DMS53 treated with DMSO at 0.1 percent for 48 hours (cell line): ENCODE results near the gene GOLPH3L.
"Not testable (repeated sequence)": the region's sequence is repeated elsewhere in the genome, so short reads cannot be mapped to it uniquely, and the experiment has no call there.

Experiments
- DNase-seq: peaks from one replicate; lab custom pipeline; 2025; ENCODE audit not compliant: unreplicated experiment; lab: John Stamatoyannopoulos, UW

The GOLPH3L gene

DNA sequence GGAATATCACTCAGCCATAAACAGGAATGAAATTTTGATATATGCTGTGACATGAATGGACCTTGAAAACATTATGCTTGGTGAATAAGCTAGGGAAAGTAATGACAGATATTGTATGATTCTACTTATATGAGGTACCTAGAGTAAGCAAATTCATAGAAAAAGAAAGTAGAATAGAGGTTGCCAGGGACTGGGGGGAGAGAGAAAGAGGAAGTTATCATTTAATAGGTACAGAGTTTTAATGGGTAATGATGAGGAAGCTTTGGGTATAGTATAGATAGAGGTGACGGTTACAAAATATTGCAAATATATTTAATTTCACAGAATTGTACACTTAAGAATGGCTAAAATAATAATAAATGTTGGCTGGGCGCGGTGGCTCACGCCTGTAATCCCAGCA, 36.4 kb downstream of the GOLPH3L start:
- DNase-seq = no peak

DNA sequence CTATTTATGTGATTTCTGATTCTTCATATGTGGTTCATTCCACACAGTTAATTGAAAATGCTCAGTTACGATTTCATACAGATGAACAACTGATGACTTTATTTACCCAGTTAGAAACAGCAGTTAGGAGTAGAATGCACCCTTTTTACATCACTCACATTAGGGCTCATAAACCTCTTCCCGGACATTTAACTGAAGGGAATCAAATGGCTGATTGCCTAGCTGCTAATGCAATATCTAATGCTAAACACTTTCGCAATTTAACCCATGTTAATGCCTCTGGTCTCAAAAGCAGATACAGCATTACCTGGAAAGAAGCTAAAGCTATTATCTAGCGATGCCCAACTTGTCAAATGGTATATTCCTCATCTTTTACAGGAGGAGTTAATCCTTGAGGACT, 39.9 kb downstream of the GOLPH3L start:
- DNase-seq = not testable (repeated sequence)

DNA sequence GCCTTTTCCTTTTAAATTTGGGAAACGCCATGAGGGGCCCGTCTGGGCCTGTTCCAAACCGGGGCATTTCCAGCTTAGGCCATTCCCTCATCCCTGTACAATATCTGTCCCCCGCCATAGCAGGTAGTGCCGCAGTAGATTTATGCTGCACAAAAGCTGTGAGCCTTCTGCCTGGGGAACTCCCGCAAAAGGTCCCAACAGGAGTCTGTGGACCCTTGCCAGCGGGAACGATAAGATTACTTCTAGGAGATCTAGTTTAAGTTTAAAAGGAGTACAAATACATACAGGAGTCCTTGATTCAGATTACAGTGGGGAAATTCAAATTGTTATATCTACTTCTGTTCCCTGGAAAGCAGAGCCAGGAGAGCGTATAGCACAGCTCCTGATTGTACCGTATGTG, 42.3 kb downstream of the GOLPH3L start:
- not testable (repeated sequence) for DNase-seq

DNA sequence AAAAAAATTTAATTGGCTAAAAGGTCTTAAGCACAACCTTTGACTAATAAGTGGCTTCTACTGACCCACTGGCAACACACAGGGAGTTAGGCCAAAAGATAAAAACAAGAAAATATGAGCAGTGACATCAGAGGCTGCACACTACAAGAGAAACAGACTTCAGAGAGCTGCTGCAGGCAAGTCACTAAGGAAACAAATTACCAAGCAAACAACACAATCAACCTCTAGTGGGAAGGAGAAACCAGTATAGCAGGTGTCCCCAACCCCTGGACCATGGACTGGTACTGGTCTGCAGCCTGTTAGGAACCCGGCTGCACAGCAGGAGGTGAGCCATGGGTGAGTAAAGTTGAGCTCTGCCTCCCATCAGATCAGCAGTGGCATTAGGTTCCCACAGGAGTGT, 46.8 kb downstream of the GOLPH3L start:
- peak; percentile 57 for DNase-seq

DNA sequence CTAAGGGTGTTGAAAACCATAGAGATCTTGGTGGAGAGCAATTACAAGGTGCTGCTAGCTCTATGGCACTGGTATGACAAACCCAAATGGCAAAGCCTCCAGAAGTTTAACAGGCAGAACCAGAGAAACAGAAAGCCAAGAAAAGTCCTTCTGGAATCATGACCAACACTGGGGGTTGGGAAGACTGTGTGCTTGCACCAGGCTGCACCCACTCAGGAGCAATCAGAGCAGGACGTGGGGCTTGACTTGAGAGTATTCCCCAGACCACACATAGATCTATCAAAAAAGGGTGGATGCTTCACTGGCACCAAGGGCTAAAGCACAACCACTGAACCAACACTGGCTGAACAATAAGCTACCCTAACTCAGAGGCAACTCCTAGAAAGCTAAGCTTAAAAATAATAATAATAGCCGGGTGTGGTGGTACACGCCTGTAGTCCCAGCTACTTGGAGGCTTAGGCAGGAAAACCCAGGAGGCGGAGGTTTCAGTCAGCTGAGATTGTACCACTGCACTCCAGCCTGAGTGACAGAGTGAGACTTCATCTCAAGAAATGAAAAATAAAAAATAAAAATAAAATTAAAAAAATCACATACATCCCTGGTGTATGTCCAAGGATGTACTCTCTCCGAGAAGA, 47.4 kb downstream of the GOLPH3L start:
- DNase-seq = no peak

DNA sequence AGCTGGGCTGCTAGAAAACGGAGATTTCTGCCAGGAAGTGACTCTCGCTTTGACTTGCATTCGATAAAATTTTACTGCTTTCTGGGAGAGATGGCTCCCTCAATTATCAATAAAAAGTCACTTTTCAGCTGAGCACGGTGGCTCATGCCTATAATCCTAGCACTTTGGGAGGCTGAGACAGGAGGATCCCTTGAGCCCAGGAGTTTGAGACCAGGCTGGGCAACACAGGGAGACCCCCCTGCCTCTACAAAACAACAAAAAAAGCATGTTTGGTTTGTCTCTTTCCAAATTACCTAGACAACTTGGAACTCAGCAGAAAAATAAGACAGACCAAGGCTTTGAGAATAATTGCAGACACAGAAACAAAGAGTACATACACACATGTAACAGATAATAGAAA, 54.7 kb downstream of the GOLPH3L start:
- DNase-seq = no peak

DNA sequence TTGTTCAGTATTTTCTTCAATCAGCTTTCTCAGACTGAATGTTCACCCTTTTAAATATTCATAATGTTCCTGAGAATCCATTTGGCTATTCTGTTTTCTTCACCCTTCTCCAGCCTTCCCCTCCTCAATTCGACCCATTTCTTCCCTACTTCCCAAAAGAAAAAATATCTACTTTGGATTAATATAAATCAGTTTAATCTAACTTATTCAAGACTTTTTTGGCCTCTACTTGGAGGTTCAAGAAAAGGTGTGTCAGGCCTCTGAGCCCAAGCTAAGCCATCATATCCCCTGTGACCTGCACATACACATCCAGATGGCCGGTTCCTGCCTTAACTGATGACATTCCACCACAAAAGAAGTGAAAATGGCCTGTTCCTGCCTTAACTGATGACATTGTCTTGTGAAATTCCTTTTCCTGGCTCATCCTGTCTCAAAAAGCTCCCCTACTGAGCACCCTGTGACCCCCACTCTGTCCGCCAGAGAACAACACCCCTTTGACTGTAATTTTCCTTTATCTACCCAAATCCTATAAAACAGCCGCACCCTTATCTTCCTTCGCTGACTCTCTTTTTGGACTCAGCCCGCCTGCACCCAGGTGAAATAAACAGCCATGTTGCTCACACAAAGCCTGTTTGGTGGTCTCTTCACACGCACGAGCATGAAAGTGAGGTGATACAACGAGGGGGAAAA, 55.7 kb downstream of the GOLPH3L start:
- not testable (repeated sequence) for DNase-seq

DNA sequence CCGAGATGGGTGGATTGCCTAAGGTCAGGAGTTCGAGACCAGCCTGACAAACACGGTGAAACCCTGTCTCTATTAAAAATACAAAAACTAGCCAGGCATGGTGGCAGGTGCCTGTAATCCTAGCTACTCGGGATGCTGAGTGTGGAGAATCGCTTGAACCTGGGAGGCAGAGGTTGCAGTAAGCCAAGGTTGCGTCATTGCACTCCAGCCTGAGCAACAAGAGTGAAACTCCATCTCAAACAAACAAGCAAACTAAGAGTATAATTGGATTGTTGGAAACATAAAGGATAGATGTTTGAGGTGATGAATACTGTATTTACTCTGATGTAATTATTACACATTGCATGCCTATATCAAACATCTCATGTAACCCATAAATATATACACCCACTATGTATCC, 58.5 kb downstream of the GOLPH3L start:
- DNase-seq = not testable (repeated sequence)

DNA sequence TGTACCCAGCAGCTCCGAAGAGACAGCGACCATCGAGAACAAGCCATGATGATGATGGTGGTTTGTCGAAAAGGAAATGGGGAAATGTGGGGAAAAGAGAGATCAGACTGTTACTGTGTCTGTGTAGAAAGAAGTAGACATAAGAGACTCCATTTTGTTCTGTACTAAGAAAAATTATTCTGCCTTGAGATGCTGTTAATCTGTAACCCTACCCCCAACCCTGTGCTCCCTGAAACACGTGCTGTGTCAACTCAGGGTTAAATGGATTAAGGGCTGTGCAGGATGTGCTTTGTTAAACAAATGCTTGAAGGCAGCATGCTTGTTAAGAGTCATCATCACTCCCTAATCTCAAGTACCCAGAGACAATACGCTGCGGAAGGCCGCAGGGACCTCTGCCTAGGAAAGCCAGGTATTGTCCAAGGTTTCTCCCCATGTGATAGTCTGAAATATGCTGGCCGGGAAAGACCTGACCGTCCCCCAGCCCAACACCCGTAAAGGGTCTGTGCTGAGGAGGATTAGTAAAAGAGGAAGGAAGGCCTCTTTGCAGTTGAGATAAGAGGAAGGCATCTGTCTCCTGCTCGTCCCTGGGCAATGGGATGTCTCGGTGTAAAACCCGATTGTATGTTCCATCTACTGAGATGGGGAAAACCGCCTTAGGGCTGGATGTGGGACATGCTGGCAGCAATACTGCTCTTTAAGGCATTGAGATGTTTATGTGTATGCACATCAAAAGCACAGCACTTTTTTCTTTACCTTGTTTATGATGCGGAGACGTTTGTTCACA, 61.9 kb downstream of the GOLPH3L start:
- DNase-seq = not testable (repeated sequence)

DNA sequence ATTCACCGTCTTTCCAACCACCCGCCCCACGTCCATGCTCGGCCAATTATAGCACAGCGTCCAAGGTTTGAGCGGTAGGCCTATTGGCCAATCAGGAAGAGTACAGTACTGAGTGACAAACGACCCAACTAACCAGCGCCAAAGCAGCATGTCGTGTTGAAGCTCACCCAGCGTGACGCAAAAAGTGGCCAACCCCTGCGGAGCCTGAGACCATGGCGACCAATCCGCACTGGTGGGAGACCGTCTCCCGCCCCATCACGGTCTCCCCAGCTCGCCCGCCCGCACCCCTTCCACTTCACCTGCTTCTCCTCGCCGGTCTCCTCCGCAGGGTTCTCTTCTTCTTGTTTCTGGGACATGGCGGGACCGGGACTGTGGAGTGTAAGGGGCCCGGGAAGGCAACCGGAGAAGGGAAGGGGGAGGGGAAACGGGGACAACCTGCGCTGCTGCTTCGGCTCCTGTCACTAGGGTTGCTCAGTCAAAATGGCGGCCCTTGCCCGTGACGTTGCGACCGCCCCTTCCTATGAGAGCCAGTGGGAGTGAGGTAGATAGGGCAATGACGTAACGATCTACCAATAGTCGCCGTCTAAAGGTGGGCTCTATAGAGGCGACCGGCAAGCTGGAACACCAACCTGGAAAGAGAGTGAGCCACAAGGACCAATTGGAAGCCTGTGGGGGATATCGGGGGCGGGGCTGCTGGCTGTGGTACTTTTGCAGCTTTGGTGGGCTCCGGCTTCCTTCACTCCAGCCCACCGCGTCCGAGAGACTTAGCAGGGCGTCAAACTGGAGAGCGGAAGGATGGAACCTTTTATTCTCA, 67.6 kb downstream of the GOLPH3L start, which contains the start of gene ENSA:
Gene ENSA, minus strand, starts transcription at position 498 of the 814 bp plus-strand sequence. Its CDS starts 142 bp downstream, at position 356.
- peak; percentile 98 for DNase-seq

DNA sequence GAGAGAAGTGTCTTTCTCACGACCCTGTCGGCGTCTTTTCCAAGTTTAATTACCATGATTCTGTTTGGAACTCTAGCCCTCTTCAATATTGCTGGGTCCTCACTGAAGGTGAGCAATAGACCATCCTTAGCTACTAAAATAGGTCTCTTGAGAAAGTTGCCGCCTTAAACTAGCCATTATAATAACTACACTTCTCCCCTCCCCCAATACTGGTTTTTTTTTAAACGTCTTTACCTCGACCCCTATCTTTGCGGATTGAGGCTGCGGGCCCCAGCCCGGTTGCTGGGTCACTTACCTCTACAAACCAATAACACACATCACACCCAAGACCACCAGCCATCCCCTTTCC, 68.2 kb downstream of the GOLPH3L start:
- no peak for DNase-seq

DNA sequence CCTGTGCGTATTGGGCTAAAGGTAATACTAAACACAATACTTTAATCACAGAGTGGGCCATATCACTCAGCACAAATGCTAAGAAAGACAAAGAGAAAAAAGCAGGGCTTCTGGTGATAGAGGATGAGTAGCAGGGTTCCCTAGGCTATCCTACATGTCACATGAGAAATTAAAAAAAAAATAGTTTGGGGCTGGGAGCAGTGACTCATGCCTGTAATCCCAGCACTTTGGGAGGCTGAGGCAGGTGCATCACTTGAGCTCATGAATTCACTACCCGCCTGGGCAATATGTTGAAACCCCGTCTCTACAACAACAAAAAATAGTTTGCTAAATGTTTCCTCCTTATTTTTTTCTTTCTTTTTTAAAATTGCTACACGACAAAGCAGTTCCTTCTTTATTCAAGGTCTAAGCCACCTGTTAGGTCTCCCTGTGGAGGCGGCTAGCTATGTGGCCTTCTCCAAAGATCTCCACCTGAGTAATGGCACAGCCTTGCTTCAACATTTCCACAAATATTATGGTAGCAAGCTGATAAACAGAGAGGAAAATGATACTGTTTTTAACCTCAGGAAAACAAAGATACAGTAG, 69.0 kb downstream of the GOLPH3L start:
- DNase-seq = no peak

DNA sequence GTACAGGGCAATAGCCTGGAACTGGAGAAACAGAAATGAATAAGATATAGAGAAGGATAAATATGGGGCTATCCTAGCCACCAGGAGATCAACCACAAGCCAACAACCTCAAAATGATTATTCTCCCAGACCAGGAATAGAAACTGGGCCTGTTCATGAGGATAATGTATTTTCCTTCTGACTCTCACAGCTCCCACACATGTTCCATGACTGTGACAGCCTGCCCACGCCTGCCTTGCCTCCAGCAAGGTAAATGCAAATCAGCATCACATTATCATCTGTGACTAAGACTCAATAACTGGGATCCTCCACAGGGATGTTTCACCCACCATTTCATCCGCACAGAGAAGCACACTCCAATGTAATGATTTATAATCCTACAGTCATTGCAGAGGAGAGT, 70.8 kb downstream of the GOLPH3L start:
- DNase-seq = no peak

DNA sequence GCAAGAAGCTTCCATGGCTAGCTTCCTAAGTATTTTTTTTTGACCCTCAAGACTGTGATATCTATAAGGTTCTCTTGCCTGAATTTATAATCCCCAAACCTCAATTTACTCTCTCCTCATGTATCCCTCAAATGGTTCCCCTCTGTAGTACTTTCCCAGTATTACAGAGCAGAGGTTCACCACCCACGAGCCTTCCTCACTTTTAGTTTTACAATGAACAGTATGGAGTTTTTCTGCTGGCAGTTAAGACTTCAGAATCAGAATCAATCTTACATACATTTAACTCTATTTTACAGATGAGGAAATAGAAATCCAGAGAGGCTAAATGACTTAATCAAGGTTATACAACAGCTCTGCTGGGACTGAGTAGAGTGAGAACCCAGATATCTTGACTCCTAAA, 72.4 kb downstream of the GOLPH3L start:
- not testable (repeated sequence) for DNase-seq

DNA sequence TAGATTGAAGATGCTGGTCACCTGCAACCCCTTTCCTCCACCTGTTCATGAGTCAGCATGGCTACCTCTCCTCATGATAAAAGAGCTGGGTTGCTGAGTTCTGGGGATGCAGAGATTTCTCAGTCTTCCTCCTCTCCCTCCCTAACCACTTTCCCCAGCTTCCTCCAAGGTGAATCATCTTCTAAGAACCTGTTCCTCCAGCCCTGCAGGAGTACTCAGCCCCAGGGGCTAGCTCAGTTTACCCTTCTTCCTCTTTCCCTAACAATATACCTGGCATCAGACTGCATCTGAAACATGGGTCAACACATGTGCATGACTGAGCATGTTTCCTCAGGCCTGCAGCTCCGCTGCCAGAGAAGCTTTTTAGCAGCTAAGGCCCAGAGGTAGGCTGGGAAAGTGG, 72.8 kb downstream of the GOLPH3L start:
- DNase-seq = not testable (repeated sequence)

DNA sequence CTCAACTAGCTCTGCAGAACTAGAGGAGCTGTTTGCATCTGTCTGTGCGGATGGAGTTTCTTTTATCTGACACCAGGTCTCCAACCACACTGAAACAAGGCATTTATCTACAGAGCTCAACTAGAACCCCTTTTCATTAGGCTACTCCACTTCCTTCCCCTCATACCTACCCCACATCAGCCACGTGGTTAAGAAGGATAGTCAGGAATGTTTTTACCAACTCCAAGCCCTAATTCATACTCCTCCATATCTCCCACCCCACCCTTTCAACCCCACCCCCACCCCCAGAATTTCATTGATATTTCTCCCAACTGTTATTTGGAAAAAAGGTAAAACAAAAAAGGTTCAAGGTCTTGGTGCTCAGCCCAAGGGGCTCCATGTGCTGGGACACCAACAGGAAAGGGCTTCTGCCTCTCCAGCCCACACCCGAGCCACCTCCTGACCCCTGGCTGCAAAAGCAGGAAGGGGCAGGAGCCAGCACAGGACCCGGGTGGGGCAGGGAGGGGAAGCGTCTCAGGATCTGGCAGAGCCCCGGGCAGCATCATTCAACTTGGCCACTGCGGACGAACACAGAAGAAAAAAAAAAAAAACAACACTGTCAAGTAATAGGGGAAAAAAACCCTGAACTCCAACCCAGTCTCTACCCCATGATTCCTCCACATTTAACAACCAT, 74.5 kb downstream of the GOLPH3L start:
- no peak for DNase-seq

DNA sequence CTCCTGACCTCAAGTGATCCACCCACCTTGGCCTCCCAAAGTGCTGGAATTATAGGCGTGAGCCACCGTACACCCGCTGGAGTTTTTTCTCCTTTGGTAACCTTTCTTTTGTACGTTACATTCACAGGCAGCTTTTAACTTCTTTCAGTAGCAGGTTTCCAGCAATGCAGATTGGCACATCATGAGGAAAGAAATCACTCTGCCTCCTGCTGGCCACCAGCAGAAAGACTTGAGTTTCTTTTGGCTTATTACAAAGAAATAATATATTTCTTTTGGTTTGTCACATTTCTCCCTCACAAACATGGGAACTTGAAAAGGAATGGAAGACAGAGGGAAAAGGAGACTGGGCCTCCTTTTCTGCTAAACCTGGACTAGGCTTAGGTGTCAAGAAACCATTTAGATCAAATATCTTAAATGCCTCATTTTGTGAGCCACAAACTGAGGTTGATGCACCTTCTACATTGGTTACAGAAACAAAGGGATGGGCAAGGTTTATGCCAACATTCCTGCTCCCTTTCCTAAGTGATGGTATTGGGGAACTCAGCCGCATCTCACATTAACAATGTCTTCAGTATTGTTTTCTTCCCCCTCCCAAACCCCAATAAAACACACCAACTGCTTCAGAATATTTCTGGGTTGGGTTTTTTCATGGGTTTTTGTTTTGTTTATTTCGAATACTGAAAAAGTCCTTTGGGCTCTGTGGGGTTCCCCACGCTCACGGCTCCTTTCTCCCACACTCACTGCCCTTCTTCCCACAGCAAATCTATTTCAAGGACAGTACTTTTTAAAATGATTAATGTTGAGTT, 75.3 kb downstream of the GOLPH3L start:
- peak; percentile 10 for DNase-seq

DNA sequence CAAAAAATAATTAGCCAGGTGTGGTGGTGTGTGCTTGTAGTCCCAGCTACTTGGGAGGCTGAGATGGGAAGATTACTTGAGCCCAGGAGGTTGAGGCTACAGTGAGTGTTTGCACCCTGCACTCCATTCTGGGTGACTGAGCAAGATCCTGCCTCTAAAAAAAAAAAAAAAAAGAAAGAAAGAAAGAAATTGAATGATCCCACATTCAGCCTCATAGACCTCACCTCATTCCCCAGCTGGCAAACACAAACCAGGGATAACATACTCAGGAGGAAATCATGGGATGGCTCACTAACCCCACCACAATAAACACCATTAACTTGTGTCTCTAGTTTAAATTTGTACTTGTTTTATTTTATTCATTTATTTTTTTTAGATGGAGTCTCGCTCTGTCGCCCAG, 76.0 kb downstream of the GOLPH3L start:
- DNase-seq = no peak
